ELF-1 (cell line): Measurements from ENCODE around the gene CCSER2.
A peak's percentile ranks its signal among the peaks of the same experiment; 100 is the strongest.
"Not testable (repeated sequence)": the region's sequence is repeated elsewhere in the genome, so short reads cannot be mapped to it uniquely, and the experiment has no call there.

ENCODE experiments used
- DNase-seq: peaks from one replicate; pipeline ENCODE4 v3.0.0-alpha.2; 2016; ENCODE audit warnings: low read depth, low spot score

CCSER2 gene

DNA sequence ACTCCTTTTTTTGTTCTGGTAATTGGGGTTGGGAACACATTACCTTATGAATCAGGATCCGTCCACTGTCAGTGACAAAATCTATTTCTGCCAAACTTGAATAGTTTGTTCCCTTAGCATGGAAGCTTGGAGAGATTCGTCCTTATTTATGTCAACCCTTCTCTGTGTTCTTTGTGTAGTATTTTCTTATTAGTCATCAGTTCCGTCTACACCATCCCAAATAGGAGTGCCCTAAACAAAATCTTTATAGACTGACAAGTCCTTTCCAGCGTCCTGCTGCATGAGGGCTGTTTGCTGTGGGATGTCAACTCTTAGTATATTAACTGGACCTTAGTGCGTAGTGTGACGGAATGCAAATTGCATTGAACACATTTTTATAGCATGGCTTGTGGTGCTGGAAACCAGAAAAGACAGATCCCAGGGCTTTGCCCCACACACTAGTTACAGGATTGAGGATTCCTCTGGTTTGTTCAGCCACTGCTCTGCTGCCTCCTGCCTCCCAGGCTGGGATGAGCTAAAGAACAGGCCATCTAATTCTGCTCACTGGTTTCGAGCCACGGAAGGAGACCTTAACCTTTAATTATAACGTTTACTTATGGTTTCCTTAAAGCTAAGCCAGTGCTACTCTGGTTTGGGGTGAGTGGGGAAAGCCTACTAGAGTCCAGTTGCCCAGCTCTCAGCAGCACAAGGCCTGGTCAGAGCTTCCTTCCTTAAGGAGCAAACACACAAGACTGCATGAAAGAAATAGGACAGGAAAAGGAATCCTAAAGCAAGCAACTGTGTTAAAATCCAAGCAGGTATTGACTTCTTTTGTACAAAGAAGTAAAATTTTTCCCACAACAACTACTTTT lies 194.4 kb downstream of the CCSER2 start:
- DNase-seq: no peak

DNA sequence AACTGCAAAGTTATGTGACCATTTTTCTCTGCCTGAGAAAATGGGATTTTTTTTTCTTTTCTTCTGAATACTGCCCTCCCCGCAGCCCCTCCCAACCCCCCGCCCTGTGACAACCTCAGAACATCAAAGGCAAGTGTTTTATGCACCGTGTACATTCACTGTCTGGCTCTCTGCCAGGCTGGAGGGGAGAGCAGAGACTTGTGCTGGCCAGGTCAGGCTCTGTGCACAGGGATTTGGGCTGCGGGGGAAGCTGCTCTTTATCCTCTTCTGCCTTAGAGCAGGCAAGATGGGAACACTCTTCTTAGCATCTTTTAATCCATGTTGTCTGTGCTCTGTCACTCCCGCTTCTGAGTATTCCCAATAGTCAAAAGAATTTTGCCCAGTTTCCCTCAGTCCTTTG lies 195.1 kb downstream of the CCSER2 start:
- no peak for DNase-seq

DNA sequence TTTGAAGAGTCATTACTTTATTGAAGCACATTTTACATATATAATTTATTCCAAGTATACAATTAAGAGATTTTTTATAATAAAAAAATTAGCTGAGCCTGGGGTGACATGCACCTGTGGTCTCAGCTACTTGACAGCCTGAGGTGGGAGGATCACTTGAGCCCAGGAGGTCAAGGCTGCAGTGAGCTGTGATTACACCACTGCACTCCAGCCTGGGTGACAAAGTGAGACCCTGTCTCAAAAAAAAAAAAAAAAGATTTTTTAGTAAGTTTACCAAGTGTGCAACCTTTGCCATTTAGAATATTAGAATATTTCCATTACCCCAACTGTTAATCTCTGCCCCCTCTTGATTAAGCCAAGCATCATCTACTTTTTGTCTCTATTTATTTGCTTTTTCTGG lies 196.0 kb downstream of the CCSER2 start:
- DNase-seq: no peak

DNA sequence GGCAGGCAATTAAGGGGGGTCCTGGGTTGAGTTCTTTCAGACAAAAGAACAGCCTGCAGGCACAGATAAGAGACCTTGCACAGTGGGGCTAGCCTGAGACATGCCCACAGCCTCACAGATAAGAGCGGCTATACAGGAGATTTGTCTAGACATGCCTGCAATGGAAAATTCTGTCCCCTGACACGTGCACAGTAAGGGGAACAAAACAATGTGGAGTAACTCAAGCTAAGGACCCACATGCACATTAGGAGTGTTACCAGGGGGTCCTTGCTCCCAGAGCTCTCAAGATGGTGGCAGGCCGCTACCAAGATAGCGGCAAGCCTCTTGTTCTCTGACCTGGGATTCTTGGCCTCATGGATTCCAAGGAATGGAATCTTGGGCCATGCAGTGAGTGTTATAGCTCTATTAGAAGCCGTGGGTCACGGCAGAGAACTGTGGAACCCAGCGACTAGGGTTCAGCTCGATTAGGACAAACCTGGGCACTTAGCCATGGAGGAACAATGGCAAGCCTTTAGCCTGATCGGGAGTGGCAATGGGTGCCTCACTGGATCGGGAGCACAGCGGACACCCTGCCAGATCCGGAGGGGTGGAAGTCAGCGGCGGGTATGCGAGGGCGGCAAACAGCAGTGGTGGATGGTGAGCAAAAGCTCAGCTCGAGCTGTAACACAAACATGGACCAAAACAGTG lies 196.9 kb downstream of the CCSER2 start:
- peak; percentile 70 for DNase-seq

DNA sequence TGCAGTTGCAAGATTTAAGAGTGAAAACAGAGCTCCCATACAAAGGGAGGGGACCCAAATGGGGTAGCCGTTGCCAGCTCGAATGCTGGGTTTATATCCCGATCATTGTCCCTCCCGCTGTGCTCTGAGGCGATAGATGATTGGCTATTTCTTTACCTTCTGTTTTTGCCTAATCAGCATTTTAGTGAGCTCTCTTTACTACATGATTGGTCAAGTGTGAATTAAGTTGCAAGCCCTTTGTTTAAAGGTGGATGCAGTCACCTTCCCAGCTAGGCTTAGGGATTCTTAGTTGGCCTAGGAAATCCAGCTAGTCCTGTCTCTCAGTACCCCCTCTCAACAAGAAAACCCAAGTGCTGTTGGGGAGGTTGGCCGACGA lies 197.4 kb downstream of the CCSER2 start:
- not testable (repeated sequence) for DNase-seq

DNA sequence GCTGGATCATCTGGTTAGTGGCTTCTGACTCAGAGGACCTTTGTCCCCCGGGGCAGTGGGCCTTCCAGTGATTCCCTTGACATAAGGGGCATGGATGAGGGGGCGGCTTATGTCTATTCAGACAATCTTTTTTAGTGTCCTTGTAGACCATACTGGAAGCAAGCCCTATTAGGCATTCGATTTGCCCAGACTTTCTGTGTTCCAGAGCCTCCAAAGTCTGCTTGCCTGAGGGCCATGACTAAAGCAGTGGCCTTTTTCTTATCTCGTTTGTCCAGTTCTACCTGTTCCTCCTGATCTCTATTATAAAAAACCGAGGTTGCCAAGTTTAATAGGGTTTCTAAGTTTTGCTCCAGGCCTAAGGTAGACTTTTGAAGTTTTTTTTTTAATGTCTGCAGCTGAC lies 199.0 kb downstream of the CCSER2 start:
- DNase-seq: peak; percentile 60

DNA sequence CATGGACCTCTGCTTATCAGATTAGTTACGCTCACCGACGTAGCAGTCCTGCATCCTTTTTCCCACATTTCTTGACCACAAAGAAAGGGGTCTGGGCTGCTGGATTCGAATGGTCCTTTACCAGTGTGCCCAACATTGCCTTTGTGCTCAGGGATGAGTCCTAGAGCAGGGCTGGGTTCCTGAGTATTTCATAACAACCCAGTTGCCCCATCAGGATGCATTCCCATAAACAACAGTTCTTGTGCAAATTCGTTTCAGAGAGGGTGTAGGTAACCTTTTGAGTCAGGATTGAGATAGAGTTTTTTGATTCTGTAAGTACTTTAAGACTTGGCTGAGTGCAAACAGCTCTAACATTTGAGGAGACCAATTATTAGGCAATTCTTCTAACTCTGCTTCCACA lies 200.1 kb downstream of the CCSER2 start:
- DNase-seq: not testable (repeated sequence)

DNA sequence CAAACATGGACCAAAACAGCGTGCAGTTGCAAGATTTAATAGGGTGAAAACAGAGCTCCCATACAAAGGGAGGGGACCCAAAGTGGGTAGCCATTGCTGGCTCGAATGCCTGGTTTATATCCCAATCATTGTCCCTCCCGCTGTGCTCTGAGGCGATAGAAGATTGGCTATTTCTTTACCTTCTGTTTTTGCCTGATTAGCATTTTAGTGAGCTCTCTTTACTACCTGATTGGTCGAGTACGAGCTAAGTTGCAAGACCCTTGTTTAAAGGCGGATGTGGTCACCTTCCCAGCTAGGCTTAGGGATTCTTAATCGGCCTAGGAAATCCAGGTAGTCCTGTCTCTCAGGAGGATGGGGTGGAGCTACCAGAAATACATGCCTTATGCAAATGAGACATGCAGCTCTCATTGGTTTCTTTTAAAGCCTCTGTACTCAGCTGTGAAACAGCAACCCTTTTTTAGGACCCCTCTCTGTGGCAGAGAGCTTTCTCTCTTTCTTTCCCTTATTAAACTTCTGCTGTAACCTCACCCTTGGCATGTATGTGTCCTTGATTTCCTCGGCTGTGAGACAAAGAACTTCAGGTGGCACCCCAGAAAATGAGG lies 202.4 kb downstream of the CCSER2 start:
- DNase-seq: no peak

DNA sequence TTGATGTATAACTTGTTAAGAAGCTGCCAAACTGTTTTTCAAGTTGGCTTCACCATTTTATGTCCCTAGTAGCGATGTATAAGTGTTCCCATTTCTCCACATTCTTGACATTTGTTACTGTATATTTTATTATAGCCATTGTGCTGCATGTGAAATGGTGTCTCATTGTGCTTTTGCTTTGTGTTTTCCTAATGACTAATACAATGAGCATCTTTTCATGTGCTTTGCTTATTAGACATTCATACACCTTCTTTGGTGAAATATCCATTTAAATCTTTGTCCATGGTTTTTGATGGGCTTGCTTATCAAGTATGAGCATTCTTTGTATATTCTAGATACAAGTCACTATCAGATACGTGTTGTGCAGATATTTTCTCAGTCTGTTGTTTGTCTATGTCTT lies 203.0 kb downstream of the CCSER2 start:
- DNase-seq: no peak

DNA sequence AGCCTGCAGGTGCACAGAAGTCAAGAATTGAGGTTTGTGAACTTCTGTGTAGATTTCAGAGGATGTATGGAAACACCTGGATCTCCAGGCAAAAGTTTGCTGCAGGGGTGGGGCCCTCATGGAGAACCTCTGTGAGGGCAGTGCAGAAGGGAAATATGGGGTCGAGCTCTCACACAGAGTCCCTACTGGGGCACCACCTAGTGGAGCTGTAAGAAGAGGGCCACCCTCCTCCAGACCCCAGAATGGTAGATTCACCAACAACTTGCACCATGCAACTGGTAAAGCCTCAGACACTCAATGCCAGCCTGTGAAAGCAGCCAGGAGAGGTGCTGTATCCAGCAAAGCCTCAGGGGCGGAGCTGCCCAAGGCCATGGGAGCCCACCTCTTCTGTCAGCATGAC lies 205.8 kb downstream of the CCSER2 start:
- no peak for DNase-seq

DNA sequence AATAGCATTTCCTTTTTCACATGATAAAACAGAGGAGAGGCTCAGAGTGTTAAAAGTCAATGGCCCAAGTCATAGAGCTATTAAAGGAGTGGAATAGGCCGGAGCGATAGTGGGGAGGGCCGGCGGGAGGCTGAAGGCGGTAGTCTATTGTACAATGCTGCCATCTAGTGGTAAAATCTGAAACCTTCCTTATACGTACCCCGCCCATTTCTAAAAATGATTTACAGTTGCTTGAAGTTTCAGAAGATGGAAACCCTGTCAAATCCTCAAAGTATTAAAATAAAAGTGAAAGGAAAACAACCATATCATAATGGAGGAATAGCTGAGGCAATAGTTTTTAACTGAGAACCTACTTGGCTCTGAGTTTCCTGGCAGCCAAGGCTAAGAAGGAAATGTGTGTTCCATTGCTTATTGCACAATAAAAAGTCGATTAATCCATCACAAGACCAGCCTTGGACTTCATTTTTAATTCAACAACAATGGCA lies 209.1 kb downstream of the CCSER2 start:
- DNase-seq: peak; percentile 68

DNA sequence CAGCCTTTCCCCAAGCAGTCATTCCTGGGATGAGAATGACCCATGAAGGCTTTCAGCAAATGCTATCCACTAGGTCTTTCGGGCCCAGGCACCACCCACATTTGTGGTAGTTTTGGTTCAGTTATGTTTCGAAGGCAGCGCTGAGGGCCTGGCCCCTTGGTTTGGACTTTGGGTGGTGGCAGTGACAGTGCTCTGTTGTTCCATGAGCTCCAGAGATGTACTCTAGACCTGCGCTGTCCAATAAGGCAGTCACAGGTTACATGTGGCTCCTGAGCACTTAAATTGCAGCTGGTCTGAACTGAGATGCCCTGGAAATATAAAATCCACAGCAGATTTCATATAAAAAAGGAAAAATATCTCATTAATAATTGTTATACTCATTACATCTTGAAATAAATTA lies 209.6 kb downstream of the CCSER2 start:
- no peak for DNase-seq

DNA sequence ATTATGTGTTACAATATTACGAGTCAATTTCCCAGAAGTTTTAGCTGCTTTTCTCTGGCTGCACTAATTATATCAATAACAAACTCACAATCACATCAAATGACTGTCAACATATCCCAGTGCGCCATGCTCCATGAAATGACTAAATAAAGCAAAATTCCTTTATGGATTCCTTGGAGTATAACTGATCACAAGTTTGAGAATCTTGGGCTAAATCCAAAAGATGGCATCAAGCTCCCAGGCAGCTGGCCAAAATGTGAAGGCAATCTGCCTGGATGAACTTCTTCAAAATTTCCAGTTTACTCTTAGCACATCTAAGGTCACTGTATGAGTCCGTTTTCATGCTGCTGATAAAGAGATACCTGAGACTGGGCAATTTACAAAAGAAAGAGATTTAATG lies 210.8 kb downstream of the CCSER2 start:
- DNase-seq: no peak

DNA sequence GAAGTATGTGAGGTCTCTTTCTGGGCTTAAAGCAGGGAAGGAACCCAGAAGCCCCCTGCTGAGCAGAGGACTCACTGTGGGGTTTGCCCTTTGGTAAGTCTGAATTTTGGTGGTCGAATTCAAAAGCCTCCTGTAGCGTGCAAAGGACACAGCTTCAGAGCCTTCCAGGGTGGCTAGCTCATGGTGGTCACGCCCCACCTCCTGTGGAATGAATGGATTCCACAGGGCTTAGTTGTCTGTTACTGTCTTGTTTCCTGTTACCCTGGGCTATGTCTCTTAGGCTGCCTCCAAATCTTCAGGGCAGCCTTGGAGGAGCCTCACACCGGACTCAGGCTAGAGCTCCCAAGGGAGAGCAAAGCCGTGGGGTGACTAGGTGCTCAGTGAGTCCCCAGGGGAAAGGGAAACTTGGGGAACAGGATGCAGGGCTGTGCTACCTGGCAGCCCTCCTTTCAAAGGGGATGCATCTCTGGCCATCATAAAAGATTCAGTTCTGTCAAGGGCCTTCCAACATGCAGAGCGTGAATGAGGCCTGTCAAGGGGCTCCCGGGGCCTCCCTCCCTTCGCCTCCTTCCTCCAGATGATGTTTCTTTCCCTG lies 211.7 kb downstream of the CCSER2 start:
- no peak for DNase-seq

DNA sequence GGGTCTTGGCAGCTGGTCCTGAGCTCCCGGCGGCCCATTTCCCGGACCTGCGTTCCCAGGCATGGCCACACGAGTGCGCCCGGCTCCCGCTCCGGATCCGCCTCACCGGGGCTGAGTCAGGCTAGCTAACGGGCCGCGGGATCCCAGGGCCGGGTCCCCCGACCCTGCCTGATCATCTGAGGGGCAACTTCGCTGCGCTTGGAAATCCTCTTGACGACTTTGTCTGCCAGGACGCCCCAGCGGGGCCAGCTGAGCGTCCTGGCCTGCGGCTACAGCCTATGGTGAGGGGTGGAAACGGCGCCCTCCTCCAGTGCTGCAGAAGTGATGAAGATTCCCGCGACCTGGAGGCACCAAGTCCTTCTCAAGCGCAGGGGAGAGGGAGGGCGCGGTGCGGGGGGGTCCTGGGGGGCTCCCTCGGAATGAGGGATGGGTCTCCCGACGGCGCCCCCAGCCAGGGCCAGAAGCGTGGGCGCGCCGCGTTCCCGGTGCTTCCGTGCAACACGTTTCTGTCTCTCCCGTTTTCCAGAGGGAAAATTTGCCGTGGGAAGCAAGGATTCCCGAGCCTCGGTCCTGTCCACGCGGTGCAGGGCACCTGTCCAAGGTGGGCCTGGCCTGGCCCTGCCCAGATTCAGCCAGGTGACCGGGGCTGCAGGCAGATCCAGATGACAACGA lies 212.4 kb downstream of the CCSER2 start:
- peak; percentile 86 for DNase-seq

DNA sequence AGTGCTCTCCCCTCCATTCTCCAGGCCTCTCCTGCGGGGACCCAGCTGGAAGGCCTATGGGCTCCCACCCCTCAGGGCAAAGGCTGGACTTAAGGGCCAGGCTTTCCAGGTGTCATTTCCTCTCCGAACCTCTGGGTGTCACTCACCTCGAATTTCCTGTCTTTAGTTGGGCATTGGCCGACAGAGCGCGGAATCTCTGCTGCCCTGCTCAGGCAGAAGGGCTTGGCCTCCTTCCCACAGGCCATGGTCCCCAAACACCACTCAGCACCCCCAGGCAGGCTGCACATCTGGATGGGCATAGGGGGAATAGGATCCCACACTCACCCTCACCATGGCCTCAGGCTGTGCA lies 212.9 kb downstream of the CCSER2 start:
- DNase-seq: peak; percentile 65

DNA sequence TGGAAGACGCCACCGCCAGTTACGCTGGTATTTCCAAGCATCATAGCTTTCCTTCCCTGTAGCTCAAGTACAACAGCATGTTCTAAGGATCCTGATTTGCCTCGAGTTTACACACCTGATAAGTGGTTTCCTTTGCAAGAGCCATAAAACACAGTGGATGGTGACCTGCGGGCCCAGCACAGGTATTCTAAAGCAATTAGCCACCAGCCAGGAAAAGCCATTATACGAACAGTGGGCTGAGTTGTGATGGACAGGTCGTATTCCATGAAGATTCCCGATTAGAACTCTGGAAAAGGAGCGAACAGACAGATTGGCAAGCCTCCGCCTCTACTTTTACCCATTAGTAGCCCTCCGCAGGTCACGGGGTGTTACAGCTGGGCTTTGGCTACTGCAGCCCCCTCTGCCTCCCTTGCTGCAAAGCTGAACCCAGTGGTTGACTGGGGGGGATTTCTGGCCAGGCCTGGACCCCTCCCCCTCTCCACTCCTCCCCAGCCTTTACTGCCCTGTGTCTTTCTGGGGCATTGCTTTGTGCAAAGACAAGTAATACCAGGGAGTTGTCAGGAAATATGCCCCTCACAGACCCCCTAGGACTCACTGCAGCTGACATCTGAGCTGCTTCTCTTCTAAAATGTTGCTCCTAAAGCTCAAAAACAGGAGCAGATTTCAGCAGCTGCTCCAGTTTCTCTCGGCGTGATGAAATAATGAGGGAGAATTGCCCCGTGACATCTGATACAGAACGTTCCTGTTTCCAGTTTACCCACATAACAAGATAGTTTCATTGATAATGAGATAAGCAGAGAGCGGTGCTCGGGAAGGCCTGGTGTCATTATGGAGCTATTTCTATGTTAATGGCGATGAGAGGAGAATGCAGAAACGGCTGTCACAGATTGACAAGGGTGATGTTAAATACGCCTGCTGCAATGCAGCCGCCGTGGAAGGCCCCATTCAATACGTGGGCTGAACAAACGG lies 214.4 kb downstream of the CCSER2 start:
- DNase-seq: peak; percentile 58

DNA sequence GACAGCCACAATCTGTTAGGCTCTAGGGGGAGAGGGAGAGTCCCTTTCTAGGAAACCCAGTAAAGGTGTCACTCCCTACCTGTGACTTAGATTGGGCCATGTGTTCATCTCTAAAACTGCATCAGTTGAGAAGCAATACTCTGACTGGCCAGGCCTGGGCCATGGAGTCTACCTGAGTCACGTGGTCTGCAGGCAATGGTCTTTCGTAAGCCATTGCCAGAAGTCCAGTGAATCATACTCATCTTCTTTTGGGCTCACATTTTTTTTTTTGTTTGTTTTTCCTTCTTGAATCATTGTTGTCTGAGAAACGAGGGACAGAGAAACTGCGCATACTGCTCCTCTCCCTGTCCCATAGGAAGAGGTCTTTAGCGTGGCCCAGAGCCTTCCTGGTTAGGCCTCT lies 215.6 kb downstream of the CCSER2 start:
- no peak for DNase-seq

DNA sequence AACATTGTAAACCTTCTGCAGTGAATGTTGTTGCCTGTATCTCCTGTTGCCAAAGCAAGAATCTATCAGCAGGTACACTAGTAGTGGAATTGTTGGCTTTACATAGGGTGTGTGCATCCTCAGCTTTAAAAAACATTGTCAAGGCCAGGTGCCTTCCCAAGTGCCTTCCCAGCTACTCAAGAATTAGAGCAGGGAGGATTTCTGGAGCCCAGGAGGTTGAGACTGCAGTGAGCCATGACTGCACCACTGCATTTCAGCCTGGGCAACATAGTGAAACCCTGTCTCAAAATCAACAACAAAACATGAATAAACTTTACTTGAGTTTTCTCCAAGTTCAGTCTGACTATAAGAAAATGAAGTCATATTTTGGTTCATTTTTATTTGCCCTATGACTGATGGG lies 217.3 kb downstream of the CCSER2 start:
- no peak for DNase-seq

DNA sequence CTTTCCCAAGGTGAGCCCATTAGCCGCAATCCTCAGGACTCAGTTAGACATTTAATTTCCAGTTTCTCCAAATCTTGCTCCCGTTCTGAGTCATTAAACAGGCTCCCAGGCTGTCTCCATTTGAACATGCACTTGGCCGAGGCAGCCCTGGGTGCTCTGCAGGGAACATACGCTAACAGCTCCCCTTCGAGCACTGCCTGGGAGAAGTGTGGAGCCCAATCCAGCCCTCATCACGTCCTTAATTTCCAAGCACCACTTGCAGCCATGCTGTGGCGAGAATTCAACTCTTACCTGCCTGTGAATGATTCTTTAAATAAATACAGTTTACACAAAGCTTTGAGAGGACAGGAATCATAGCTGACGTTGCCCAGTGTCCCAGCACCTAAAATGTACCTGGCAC lies 218.2 kb downstream of the CCSER2 start:
- no peak for DNase-seq

DNA sequence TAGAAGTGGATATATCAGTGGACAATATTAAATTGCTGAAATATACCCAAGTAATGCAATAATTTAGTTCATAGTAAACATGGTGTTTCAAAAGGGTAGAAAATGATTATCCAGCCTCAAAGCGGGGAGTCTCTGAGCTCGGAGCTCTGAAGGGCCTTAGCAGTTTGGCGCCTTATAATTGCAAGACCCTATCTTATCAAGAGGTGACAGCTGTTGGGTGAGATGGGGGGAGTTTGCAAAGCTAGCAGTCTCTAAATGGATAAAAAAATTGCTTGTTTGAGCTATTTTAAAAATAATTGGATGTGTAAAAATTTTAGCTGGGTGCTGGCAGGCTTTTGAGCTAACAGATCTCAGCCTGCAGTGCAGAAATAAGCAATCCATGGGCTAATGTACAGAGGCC lies 219.2 kb downstream of the CCSER2 start:
- no peak for DNase-seq
